Right lobe of liver (tissue), 4 donors: ENCODE results near the gene NBAS.

Experiments used
- POLR2A ChIP-seq: fragments of 450-650 bp; IDR thresholded peaks from one replicate; pipeline ENCODE4 v1.6.1; 2017; ENCODE audit warnings: antibody characterized with exemption, mild to moderate bottlenecking
- TF ChIP-seq, protein P1 (sequence below), 4 donors: fragments of 200-600 bp in 3 of 4; fragments of 450-650 bp in 1 of 4; IDR thresholded peaks; one replicate each; pipeline versions ENCODE4 v1.5.1 to v1.8.0; 2016 to 2022; ENCODE audit warnings: antibody characterized with exemption in 4 of 4, mild to moderate bottlenecking in 2 of 4
- donor health status: DM: no; HTN: no; CAD: no.
- donor health status: DM: no; HTN: no; CAD: no.
- donor health status: DM: no; HTN: yes; CAD: no.

DNA sequence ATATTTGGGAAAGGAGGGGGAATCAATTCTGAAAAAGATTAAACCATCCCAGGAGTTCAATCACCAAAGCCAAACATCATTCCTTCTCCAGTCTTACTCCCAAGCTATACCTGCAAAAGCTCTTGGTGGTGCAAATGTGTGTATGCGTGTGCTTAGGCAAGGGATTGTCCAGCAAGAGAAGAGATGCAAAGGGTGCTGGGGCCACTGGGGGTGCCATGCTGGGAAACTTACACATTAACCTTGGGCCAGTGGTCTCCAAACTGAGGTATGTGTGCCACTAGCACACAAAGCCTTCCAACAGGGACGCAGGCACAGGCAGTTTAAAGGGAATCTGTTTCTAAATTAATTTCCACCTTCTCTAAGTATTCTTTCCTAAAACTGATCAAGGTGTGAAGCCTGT is 307.9 kb downstream of the NBAS start:
- TF ChIP-seq, protein P1, sequence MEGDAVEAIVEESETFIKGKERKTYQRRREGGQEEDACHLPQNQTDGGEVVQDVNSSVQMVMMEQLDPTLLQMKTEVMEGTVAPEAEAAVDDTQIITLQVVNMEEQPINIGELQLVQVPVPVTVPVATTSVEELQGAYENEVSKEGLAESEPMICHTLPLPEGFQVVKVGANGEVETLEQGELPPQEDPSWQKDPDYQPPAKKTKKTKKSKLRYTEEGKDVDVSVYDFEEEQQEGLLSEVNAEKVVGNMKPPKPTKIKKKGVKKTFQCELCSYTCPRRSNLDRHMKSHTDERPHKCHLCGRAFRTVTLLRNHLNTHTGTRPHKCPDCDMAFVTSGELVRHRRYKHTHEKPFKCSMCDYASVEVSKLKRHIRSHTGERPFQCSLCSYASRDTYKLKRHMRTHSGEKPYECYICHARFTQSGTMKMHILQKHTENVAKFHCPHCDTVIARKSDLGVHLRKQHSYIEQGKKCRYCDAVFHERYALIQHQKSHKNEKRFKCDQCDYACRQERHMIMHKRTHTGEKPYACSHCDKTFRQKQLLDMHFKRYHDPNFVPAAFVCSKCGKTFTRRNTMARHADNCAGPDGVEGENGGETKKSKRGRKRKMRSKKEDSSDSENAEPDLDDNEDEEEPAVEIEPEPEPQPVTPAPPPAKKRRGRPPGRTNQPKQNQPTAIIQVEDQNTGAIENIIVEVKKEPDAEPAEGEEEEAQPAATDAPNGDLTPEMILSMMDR (IDR thresholded peaks at IDR 0.05): no peak
- no peak for TF ChIP-seq POLR2A
